HTR-8/SVneo (cell line): ENCODE measurements around the gene DMBT1.

ENCODE experiments used
- DNase-seq: peaks from one replicate; pipeline ENCODE4 v3.0.0; 2011; ENCODE audit warnings: low spot score, mixed read lengths; ENCODE audit not compliant: insufficient read length
- FAIRE-seq: peaks from 2 replicates; lab custom pipeline; 2011; peaks lifted over from hg19 to GRCh38; lab: Jason Lieb, UNC

The DMBT1 gene

GRCh38 chr10:122560279-122560804 lies at the start of gene DMBT1:
DMBT1 (plus strand) TSS chr10:122560754; CDS start chr10:122560771, 17 bp downstream.
- FAIRE-seq (no peak), DNase-seq (no peak)

- no peak for FAIRE-seq
- no peak for DNase-seq
Observed at GRCh38 chr10:122513053-122513452, 47.5 kb upstream of the DMBT1 start.

DNA sequence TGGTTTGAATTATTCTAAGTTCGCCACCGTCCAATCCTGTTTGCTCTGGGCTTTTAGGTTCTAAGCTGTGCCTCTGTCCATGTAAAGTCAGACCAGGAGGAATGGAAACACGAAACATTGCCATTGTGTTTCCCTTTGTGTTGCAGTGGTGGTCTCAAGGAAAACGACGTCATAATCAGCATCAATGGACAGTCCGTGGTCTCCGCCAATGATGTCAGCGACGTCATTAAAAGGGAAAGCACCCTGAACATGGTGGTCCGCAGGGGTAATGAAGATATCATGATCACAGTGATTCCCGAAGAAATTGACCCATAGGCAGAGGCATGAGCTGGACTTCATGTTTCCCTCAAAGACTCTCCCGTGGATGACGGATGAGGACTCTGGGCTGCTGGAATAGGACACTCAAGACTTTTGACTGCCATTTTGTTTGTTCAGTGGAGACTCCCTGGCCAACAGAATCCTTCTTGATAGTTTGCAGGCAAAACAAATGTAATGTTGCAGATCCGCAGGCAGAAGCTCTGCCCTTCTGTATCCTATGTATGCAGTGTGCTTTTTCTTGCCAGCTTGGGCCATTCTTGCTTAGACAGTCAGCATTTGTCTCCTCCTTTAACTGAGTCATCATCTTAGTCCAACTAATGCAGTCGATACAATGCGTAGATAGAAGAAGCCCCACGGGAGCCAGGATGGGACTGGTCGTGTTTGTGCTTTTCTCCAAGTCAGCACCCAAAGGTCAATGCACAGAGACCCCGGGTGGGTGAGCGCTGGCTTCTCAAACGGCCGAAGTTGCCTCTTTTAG lies 46.3 kb upstream of the DMBT1 start:
- DNase-seq: no peak
- no peak for FAIRE-seq

- FAIRE-seq: no peak
- DNase-seq: no peak
Observed at GRCh38 chr10:122515022-122515424, 45.5 kb upstream of the DMBT1 start.

GRCh38 chr10:122515588-122516231 lies 44.8 kb upstream of the DMBT1 start:
- FAIRE-seq (no peak), DNase-seq (no peak)

GRCh38 chr10:122516734-122517133 lies 43.8 kb upstream of the DMBT1 start:
- DNase-seq: no peak
- FAIRE-seq: no peak

- FAIRE-seq (no peak), DNase-seq (no peak)
Observed at GRCh38 chr10:122519144-122519543, 41.4 kb upstream of the DMBT1 start.

- DNase-seq: no peak
- FAIRE-seq: no peak
Observed at GRCh38 chr10:122519873-122520272, 40.7 kb upstream of the DMBT1 start.

- FAIRE-seq (no peak), DNase-seq (no peak)
Observed at GRCh38 chr10:122521011-122521410, 39.5 kb upstream of the DMBT1 start.

DNA sequence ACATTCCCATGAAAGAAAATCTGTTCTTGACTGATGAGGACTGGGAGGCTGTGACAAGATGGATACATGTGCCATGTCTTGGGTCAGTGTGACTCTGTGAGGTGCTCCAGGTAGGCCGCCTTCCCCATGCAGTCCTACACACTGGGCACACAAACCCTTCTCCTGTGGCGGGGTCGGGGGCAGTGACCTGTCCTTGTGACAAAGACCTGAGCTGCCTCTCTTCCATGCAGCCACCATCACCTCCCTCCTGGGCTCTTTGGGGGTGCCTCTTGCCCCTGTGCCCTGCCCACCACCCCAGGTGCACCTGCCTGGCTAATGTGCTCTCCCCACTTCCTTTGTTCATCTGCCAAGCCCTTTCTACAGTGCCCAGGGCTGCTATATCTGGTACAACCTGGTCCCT lies 35.7 kb upstream of the DMBT1 start:
- DNase-seq (no peak), FAIRE-seq (no peak)

GRCh38 chr10:122525788-122526187 lies 34.8 kb upstream of the DMBT1 start:
- FAIRE-seq (no peak), DNase-seq (no peak)

DNA sequence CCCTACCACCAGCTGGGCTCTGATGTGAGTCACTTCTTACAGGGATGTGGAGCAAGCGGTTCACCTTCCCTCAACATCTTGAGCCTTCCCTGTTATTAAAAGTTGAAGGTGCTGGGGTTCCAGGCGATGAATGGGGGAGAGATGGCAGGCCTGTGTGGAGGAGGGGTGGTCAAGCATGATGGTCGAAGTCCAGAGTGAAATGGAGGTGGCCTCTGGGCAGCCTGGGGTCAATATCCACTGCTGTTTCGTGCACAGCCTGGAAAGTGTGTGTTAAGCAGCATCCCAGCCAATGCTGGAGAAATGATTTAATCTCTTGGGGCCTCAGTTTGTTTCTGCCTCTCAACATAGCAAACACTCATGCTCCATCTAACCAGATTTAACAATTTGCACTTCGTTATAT lies 33.7 kb upstream of the DMBT1 start:
- DNase-seq: no peak
- FAIRE-seq: no peak

DNA sequence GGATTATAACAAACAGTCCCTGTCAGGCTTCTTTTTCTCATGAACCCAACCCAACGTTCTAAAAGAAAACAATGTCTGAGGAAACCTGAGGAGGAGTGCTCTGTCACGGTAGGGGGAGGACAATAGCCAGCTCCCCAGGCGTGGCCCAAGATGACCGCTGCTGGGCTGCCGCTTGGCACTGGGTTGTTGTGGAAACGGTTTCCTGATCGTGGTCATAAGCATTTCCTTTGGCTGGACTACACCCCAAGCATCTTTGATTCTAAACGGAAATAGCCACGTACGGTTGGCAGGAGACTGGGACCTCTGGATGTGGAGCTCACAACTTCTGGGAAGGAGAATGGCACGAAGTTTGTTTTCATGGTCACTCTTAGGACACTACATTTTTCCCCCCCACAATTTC lies 30.4 kb upstream of the DMBT1 start:
- DNase-seq: no peak
- no peak for FAIRE-seq

GRCh38 chr10:122531261-122531660 lies 29.3 kb upstream of the DMBT1 start:
- FAIRE-seq: no peak
- DNase-seq: no peak

DNA sequence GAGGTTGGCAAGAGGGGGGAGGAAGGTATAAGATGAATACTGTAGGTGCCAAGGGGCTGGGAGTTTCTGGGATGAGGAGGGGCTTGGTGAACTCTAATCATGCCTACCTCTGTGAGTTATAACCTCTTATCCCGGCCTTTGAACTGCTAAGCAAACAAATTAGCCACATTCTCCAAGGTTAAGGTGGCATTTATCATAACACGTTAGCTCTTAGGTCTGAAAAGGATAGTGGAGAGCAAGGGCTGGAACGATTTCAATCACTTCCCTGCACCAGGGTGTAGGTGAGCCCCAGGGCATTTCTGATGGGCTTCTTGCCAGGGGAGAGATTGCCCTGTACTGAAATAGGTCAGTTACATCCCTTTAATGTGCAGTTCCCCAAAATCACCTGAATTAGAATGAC lies 28.6 kb upstream of the DMBT1 start:
- FAIRE-seq (no peak), DNase-seq (no peak)

- FAIRE-seq (no peak), DNase-seq (no peak)
Observed at GRCh38 chr10:122532601-122533296, 27.8 kb upstream of the DMBT1 start.

DNA sequence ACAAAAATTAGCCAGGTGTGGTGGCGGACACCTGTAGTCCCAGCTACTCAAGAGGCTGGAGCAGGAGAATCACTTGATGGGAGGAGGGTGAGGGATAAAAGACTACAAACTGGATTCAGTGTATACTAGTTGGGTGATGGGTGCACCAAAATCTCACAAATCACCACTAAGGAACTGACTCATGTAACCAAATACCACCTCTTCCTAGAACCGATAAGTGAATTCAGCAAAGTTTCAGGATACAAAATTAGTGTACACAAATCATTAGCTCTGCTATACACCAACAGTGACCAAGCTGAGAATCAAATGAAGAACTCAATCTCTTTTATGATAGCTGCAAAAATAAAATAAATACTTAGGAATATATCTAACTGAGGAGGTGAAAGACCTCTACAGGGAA lies 23.0 kb upstream of the DMBT1 start:
- FAIRE-seq (no peak), DNase-seq (no peak)

DNA sequence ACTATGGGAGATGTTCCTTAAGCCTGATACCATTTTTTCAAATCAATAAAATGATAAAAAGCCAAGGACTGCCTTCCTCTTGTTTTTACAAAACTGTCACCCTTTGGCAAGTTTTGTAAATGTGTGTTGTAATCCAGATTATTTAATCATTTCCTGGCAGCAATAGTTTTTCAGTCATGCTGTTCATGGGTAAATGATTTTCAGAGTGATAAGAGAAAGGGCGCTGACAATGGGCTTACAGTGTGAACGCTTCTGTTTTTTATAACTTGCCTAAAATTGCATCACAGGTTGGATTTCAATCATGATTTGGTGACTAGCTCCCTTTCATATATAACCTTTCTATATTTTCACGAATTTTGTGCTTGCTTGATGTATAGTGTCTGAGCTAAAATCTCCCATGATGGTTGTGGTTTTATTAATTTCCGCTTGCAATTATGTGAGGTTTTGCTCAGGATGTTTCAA lies 19.0 kb upstream of the DMBT1 start:
- FAIRE-seq (no peak), DNase-seq (no peak)

DNA sequence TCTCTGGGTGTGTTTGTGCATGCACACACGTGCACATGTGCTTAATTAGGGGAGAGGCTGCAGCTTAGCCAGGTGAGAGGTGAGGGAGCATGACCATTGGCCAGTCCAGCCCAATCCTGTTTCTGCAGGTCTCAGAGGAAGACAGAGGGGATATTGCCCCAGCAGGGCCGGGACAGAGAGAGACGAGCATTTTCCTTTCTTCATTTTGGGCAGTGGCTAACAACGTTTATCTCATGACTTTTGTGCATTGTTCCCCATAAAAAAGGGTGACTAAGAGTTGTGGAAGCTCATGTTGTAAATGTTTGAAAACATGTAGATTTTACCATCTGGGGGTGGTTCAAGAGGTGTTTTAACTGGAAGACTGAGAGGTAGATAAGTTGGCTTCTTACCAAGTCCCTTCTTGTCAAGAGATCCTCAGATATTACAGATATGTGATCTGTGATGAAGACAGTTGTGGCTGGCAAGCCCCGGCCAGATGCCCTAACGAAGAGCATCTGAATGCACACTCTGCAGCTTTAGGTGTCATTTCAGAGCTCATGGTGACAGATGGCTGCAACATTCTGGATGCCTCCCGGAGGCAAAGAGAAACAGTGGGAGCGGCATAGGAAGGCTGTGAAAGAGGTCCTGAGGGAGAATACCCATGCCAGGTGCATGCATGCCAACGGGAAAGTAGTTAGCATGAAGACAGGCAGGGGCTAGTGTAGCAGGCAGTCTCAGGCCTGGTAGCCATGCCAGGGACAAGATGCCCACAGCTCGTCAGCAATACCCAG lies 16.7 kb upstream of the DMBT1 start:
- no peak for FAIRE-seq

GRCh38 chr10:122544493-122544892 lies 16.1 kb upstream of the DMBT1 start:
- DNase-seq (no peak), FAIRE-seq (no peak)

More for the DNA sequence above, 16.7 kb upstream of the DMBT1 start:
- DNase-seq: no peak
